HEK293 (cell line): ENCODE results near the gene MYO9B.

Experiments used
- GLI2 ChIP-seq: fragments of 450-650 bp; formaldehyde crosslinking; IDR thresholded peaks from 2 replicates; pipeline ENCODE4; 2017; ENCODE audit warnings: missing biosample characterization, missing genetic modification characterization, low read depth, borderline replicate concordance
- HIC1 ChIP-seq: fragments of 450-650 bp; formaldehyde crosslinking; IDR thresholded peaks from 2 replicates; pipeline ENCODE4 v1.5.1; 2016; ENCODE audit warnings: missing biosample characterization, missing genetic modification characterization
- KLF7 ChIP-seq: fragments of 450-650 bp; formaldehyde crosslinking; IDR thresholded peaks from 2 replicates; pipeline ENCODE4 v1.5.1; 2016; ENCODE audit warnings: missing biosample characterization, missing genetic modification characterization, borderline replicate concordance
- MEIS1 ChIP-seq: sonication (generic); formaldehyde crosslinking; IDR thresholded peaks from 2 replicates; pipeline ENCODE4 v1.8.1; 2022; ENCODE audit warnings: missing genetic modification reagents, mild to moderate bottlenecking, borderline replicate concordance
- SALL2 ChIP-seq: fragments of 450-650 bp; formaldehyde crosslinking; IDR thresholded peaks from 2 replicates; pipeline ENCODE4 v1.5.0; 2017; ENCODE audit warnings: missing biosample characterization, mild to moderate bottlenecking, missing genetic modification characterization, borderline replicate concordance
- SP3 ChIP-seq: fragments of 450-650 bp; formaldehyde crosslinking; IDR thresholded peaks from 2 replicates; pipeline ENCODE4 v1.5.1; 2016; ENCODE audit warnings: missing biosample characterization, missing genetic modification characterization
- ZBTB1 ChIP-seq: fragments of 450-650 bp; formaldehyde crosslinking; IDR thresholded peaks from 2 replicates; pipeline ENCODE4 v1.5.1; 2016; ENCODE audit warnings: missing biosample characterization, missing genetic modification characterization
- ZBTB17 ChIP-seq: fragments of 450-650 bp; formaldehyde crosslinking; IDR thresholded peaks from 2 replicates; pipeline ENCODE4 v1.5.1; 2016; ENCODE audit warnings: missing biosample characterization, missing genetic modification characterization
- ZBTB21 ChIP-seq: fragments of 450-650 bp; formaldehyde crosslinking; IDR thresholded peaks from 2 replicates; pipeline ENCODE4 v1.5.1; 2017; ENCODE audit warnings: missing biosample characterization, missing genetic modification characterization
- ZBTB8A ChIP-seq: fragments of 450-650 bp; formaldehyde crosslinking; IDR thresholded peaks from 2 replicates; pipeline ENCODE4 v1.5.1; 2016; ENCODE audit warnings: missing biosample characterization, missing genetic modification characterization
- ZFHX2 ChIP-seq: fragments of 450-650 bp; formaldehyde crosslinking; conservative IDR thresholded peaks from 2 replicates; pipeline ENCODE4 v1.5.1; 2016; ENCODE audit warnings: missing biosample characterization, missing genetic modification characterization
- ZFP69B ChIP-seq: fragments of 450-650 bp; formaldehyde crosslinking; IDR thresholded peaks from 2 replicates; pipeline ENCODE4 v1.5.1; 2016; ENCODE audit warnings: missing biosample characterization, missing genetic modification characterization
- ZNF112 ChIP-seq: fragments of 450-650 bp; formaldehyde crosslinking; IDR thresholded peaks from 2 replicates; pipeline ENCODE4 v1.5.0; 2017; ENCODE audit warnings: missing biosample characterization, missing genetic modification characterization
- ZNF16 ChIP-seq: fragments of 450-650 bp; formaldehyde crosslinking; IDR thresholded peaks from 2 replicates; pipeline ENCODE4 v1.5.1; 2016; ENCODE audit warnings: low read depth, missing biosample characterization, missing genetic modification characterization
- ZNF19 ChIP-seq: fragments of 450-650 bp; formaldehyde crosslinking; IDR thresholded peaks from 2 replicates; pipeline ENCODE4; 2016; ENCODE audit warnings: missing biosample characterization, missing genetic modification characterization, low read depth
- ZNF274 ChIP-seq, 2 experiments: fragments of 200-500 bp in 1 of 2; fragments of 450-650 bp in 1 of 2; sonication (Bioruptor generic) in 1 of 2; formaldehyde crosslinking in 1 of 2; IDR thresholded peaks; 2 replicates each; pipeline versions ENCODE4 v1.5.1 to v1.6.1; 2014 to 2016; ENCODE audit warnings: borderline replicate concordance in 1 of 2, inconsistent platforms in 1 of 2, low read length in 1 of 2, missing biosample characterization in 1 of 2, missing genetic modification characterization in 1 of 2
- ZNF280D ChIP-seq: fragments of 450-650 bp; formaldehyde crosslinking; IDR thresholded peaks from 2 replicates; pipeline ENCODE4 v1.5.1; 2016; ENCODE audit warnings: missing biosample characterization, missing genetic modification characterization
- ZNF366 ChIP-seq: fragments of 450-650 bp; formaldehyde crosslinking; conservative IDR thresholded peaks from 2 replicates; pipeline ENCODE4 v1.5.1; 2016; ENCODE audit warnings: missing biosample characterization, missing genetic modification characterization
- ZNF473 ChIP-seq: fragments of 450-650 bp; formaldehyde crosslinking; IDR thresholded peaks from 2 replicates; pipeline ENCODE4 v1.5.1; 2017; ENCODE audit warnings: missing biosample characterization, missing genetic modification characterization
- ZNF501 ChIP-seq: fragments of 450-650 bp; formaldehyde crosslinking; IDR thresholded peaks from 2 replicates; pipeline ENCODE4 v1.5.1; 2016; ENCODE audit warnings: missing biosample characterization, missing genetic modification characterization
- ZNF510 ChIP-seq: fragments of 450-650 bp; formaldehyde crosslinking; IDR thresholded peaks from 2 replicates; pipeline ENCODE4 v1.5.1; 2018; ENCODE audit warnings: mild to moderate bottlenecking, missing genetic modification characterization, missing biosample characterization; ENCODE audit not compliant: insufficient replicate concordance
- ZNF610 ChIP-seq: fragments of 450-650 bp; formaldehyde crosslinking; IDR thresholded peaks from 2 replicates; pipeline ENCODE4 v1.5.1; 2016; ENCODE audit warnings: missing biosample characterization, missing genetic modification characterization, borderline replicate concordance
- ZNF629 ChIP-seq: fragments of 450-650 bp; formaldehyde crosslinking; IDR thresholded peaks from 2 replicates; pipeline ENCODE4 v1.5.1; 2017; ENCODE audit warnings: missing biosample characterization, missing genetic modification characterization
- ZNF639 ChIP-seq: fragments of 450-650 bp; formaldehyde crosslinking; IDR thresholded peaks from 2 replicates; pipeline ENCODE4 v1.5.1; 2016; ENCODE audit warnings: missing biosample characterization, missing genetic modification characterization
- TF ChIP-seq, protein P1 (sequence below): fragments of 450-650 bp; formaldehyde crosslinking; IDR thresholded peaks from 2 replicates; pipeline ENCODE4 v1.5.1; 2016; ENCODE audit warnings: missing biosample characterization, missing genetic modification characterization
- TF ChIP-seq, protein P2 (sequence below): fragments of 450-650 bp; formaldehyde crosslinking; IDR thresholded peaks from 2 replicates; pipeline ENCODE4 v1.5.1; 2016; ENCODE audit warnings: missing biosample characterization, missing genetic modification characterization, low read depth
- TF ChIP-seq, protein P3 (sequence below): fragments of 450-650 bp; formaldehyde crosslinking; IDR thresholded peaks from 2 replicates; pipeline ENCODE4 v1.5.1; 2016; ENCODE audit warnings: missing biosample characterization, missing genetic modification characterization

Gene MYO9B

GRCh38 chr19:17260842-17261325 lies 185.3 kb downstream of the MYO9B start (continued):
- TF ChIP-seq ZNF280D (no peak), HIC1 (tag by site-specific recombination) (no peak), KLF7 (tag by site-specific recombination) (no peak), SP3 (tag by site-specific recombination) (no peak), ZNF639 (tag by site-specific recombination) (peak; percentile 45; the same call in 1 of the 2 replicates), ZNF16 (tag by site-specific recombination) (peak; percentile 76), ZNF510 (tag by site-specific recombination) (no peak), ZNF629 (peak; percentile 49; the same call in 1 of the 2 replicates), ZBTB17 (tag by site-specific recombination) (peak; percentile 79), MEIS1 (CRISPR knock-in tag) (no peak), GLI2 (tag by site-specific recombination) (no peak), ZNF274 (IDR thresholded peaks at IDR 0.05; ENCODE audit: low read length) (no peak), ZNF274 (tag by site-specific recombination; IDR thresholded peaks at IDR 0.05; ENCODE audit: borderline replicate concordance) (no peak), ZBTB21 (tag by site-specific recombination) (no peak), ZNF610 (peak; percentile 16; the same call in 1 of the 2 replicates), ZNF366 (tag by site-specific recombination) (peak; percentile 69), ZFHX2 (tag by site-specific recombination) (no peak; the same call in 1 of the 2 replicates), SALL2 (tag by site-specific recombination) (no peak), ZFP69B (peak; percentile 18; the same call in 1 of the 2 replicates), ZBTB8A (tag by site-specific recombination) (peak; percentile 72), ZNF501 (tag by site-specific recombination) (no peak), ZNF473 (tag by site-specific recombination) (no peak), ZNF112 (tag by site-specific recombination) (no peak), ZBTB1 (tag by site-specific recombination) (no peak), ZNF19 (tag by site-specific recombination) (no peak)
- TF ChIP-seq, protein P1, sequence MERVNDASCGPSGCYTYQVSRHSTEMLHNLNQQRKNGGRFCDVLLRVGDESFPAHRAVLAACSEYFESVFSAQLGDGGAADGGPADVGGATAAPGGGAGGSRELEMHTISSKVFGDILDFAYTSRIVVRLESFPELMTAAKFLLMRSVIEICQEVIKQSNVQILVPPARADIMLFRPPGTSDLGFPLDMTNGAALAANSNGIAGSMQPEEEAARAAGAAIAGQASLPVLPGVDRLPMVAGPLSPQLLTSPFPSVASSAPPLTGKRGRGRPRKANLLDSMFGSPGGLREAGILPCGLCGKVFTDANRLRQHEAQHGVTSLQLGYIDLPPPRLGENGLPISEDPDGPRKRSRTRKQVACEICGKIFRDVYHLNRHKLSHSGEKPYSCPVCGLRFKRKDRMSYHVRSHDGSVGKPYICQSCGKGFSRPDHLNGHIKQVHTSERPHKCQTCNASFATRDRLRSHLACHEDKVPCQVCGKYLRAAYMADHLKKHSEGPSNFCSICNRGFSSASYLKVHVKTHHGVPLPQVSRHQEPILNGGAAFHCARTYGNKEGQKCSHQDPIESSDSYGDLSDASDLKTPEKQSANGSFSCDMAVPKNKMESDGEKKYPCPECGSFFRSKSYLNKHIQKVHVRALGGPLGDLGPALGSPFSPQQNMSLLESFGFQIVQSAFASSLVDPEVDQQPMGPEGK (tag by site-specific recombination), result peak; percentile 54; the same call in 1 of the 2 replicates
- TF ChIP-seq, protein P2, sequence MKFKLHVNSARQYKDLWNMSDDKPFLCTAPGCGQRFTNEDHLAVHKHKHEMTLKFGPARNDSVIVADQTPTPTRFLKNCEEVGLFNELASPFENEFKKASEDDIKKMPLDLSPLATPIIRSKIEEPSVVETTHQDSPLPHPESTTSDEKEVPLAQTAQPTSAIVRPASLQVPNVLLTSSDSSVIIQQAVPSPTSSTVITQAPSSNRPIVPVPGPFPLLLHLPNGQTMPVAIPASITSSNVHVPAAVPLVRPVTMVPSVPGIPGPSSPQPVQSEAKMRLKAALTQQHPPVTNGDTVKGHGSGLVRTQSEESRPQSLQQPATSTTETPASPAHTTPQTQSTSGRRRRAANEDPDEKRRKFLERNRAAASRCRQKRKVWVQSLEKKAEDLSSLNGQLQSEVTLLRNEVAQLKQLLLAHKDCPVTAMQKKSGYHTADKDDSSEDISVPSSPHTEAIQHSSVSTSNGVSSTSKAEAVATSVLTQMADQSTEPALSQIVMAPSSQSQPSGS (tag by site-specific recombination), result no peak
- TF ChIP-seq, protein P3, sequence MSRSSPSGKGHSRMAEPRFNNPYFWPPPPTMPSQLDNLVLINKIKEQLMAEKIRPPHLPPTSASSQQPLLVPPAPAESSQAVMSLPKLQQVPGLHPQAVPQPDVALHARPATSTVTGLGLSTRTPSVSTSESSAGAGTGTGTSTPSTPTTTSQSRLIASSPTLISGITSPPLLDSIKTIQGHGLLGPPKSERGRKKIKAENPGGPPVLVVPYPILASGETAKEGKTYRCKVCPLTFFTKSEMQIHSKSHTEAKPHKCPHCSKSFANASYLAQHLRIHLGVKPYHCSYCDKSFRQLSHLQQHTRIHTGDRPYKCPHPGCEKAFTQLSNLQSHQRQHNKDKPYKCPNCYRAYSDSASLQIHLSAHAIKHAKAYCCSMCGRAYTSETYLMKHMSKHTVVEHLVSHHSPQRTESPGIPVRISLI (tag by site-specific recombination), result peak; percentile 66; the same call in 1 of the 2 replicates
